HG03520 (cell line): ENCODE results near the gene GGTLC1.
A peak's percentile ranks its signal among the peaks of the same experiment; 100 is the strongest.

Experiments used
- ATAC-seq: cut with Tn5 transposase; IDR thresholded peaks from one replicate; pipeline ENCODE4 v1.9.1; 2021; ENCODE audit warnings: mild to moderate bottlenecking, moderate library complexity; ENCODE audit not compliant: unreplicated experiment

The GGTLC1 gene

GRCh38 chr20:23988561-23988960 is at the start of gene GGTLC1:
GGTLC1 (minus strand) TSS chr20:23988779; CDS start chr20:23986611, 2,168 bp downstream.
- no peak for ATAC-seq

GRCh38 chr20:24034820-24035219 is 46.2 kb upstream of the GGTLC1 start:
- ATAC-seq, result no peak

- no peak for ATAC-seq
Measured at GRCh38 chr20:24033565-24033964, 45.0 kb upstream of the GGTLC1 start.

GRCh38 chr20:24033151-24033550 is 44.6 kb upstream of the GGTLC1 start:
- no peak for ATAC-seq

GRCh38 chr20:24032400-24032898 is 43.9 kb upstream of the GGTLC1 start:
- no peak for ATAC-seq

GRCh38 chr20:24027229-24027628 is 38.6 kb upstream of the GGTLC1 start:
- ATAC-seq, result peak; percentile 79

- ATAC-seq, result no peak
Measured at GRCh38 chr20:24022621-24023180, 34.1 kb upstream of the GGTLC1 start.

GRCh38 chr20:24018796-24019195 is 30.2 kb upstream of the GGTLC1 start:
- no peak for ATAC-seq

- ATAC-seq, result no peak
Measured at GRCh38 chr20:24017458-24017755, 28.8 kb upstream of the GGTLC1 start.

- no peak for ATAC-seq
Measured at GRCh38 chr20:24016607-24017457, 28.3 kb upstream of the GGTLC1 start.

GRCh38 chr20:24013953-24014352 is 25.4 kb upstream of the GGTLC1 start:
- ATAC-seq, result no peak

- no peak for ATAC-seq
Measured at GRCh38 chr20:24011282-24011681, 22.7 kb upstream of the GGTLC1 start.

GRCh38 chr20:24007758-24008157 is 19.2 kb upstream of the GGTLC1 start:
- no peak for ATAC-seq

- no peak for ATAC-seq
Measured at GRCh38 chr20:24007073-24007595, 18.6 kb upstream of the GGTLC1 start.

- no peak for ATAC-seq
Measured at GRCh38 chr20:24006626-24007025, 18.0 kb upstream of the GGTLC1 start.

GRCh38 chr20:24004471-24004870 is 15.9 kb upstream of the GGTLC1 start:
- ATAC-seq, result no peak

- ATAC-seq, result no peak
Measured at GRCh38 chr20:24002896-24003295, 14.3 kb upstream of the GGTLC1 start.

GRCh38 chr20:24001712-24002405 is 13.3 kb upstream of the GGTLC1 start:
- no peak for ATAC-seq

GRCh38 chr20:23998844-23999243 is 10.3 kb upstream of the GGTLC1 start:
- no peak for ATAC-seq

- ATAC-seq, result no peak
Measured at GRCh38 chr20:23998392-23998791, 9.8 kb upstream of the GGTLC1 start.

GRCh38 chr20:23995905-23996666 is 7.5 kb upstream of the GGTLC1 start:
- no peak for ATAC-seq
